K562 (cell line): ENCODE data around the gene HAPLN3. TPM values are rescaled to one million over a fixed set of nuclear protein-coding genes. Genes with fewer than 3 reads are reported as not detected.
A peak's percentile ranks its signal among the peaks of the same experiment; 100 is the strongest.

Experiments used
- DDX20 ChIP-seq: fragments of 450-650 bp; IDR thresholded peaks from 2 replicates; pipeline ENCODE4 v1.6.1; 2016; ENCODE audit warnings: missing genetic modification characterization, low read depth, mild to moderate bottlenecking, missing compliant biosample characterization, moderate library complexity
- FOXP1 ChIP-seq: sonication (generic); formaldehyde crosslinking; IDR thresholded peaks from 2 replicates; pipeline ENCODE4 v1.8.0; 2022; ENCODE audit warnings: mild to moderate bottlenecking, missing genetic modification reagents
- NR2C1 ChIP-seq, 2 experiments: fragments of 450-650 bp; IDR thresholded peaks; 2 replicates each; pipeline ENCODE4 v1.6.1; 2017; ENCODE audit warnings: mild to moderate bottlenecking in 2 of 2, antibody characterized with exemption in 1 of 2, inconsistent platforms in 1 of 2, missing compliant biosample characterization in 1 of 2, missing genetic modification characterization in 1 of 2
- PHB ChIP-seq: fragments of 250-450 bp; sonication (Bioruptor Pico); IDR thresholded peaks from 2 replicates; pipeline ENCODE4 v1.5.0; 2021
- RFX5 ChIP-seq: IDR thresholded peaks from 2 replicates; pipeline ENCODE4 v1.6.1; 2011; ENCODE audit warnings: low read depth, mild to moderate bottlenecking, improper control_type of control experiment, low read length
- RHOXF2B ChIP-seq: fragments of 250-450 bp; sonication (Bioruptor Pico); conservative IDR thresholded peaks from 2 replicates; pipeline ENCODE4 v1.5.1; 2021
- SFPQ ChIP-seq: fragments of 200-400 bp; formaldehyde crosslinking; IDR thresholded peaks from 2 replicates; pipeline ENCODE4 v1.6.1; 2017; ENCODE audit warnings: mild to moderate bottlenecking, low read depth, low read length, moderate library complexity
- TAF1 ChIP-seq: IDR thresholded peaks from 2 replicates; pipeline ENCODE4 v1.6.1; 2011; ENCODE audit warnings: mild to moderate bottlenecking, low read length, moderate library complexity; ENCODE audit not compliant: insufficient read depth, control insufficient read depth, severe bottlenecking; ENCODE audit errors: extremely low read depth
- TARDBP ChIP-seq: fragments of 450-650 bp; IDR thresholded peaks from 2 replicates; pipeline ENCODE4 v1.6.1; 2016
- ZBTB43 ChIP-seq: sonication (generic); formaldehyde crosslinking; IDR thresholded peaks from 2 replicates; pipeline ENCODE4 v1.8.0; 2023; ENCODE audit warnings: mild to moderate bottlenecking, missing genetic modification reagents
- ZBTB7A ChIP-seq: IDR thresholded peaks from 2 replicates; pipeline ENCODE4 v1.6.1; 2011; ENCODE audit warnings: low read depth, mild to moderate bottlenecking, low read length, moderate library complexity, borderline replicate concordance; ENCODE audit not compliant: control insufficient read depth
- ZFP36 ChIP-seq: fragments of 150-350 bp; IDR thresholded peaks from 2 replicates; pipeline ENCODE4 v1.6.1; 2018; ENCODE audit warnings: low read length, low read depth; ENCODE audit not compliant: partially characterized antibody
- ZNF41 ChIP-seq: fragments of 250-450 bp; sonication (Bioruptor Pico); conservative IDR thresholded peaks from 2 replicates; pipeline ENCODE4 v1.4.0; 2020; ENCODE audit warnings: mild to moderate bottlenecking
- polyA plus RNA-seq, 8 experiments: library from polyadenylated mRNA; depleted of rRNA in 4 of 8; stranded (reverse) in 5 of 8; unstranded in 3 of 8; fragments of >200 nt; fragmentation: Nextera tagmentation in 2 of 8; fragmentation: Illumina TruSeq in 1 of 8; extraction: Ambion mirVana in 2 of 8; extraction: Trizol in 1 of 8; gene quantifications; 2 replicates each; pipeline versions ENCODE4 v1.2.1 to v1.2.3, GENCODE V29; 2011 to 2014; ENCODE audit warnings: inconsistent platforms in 1 of 8, missing spikeins in 1 of 8
- total RNA-seq, 7 experiments: library from RNA; depleted of rRNA in 6 of 7; stranded (reverse); fragments of >200 nt in 6 of 7; fragmentation: Illumina TruSeq in 2 of 7; extraction: Trizol in 2 of 7; gene quantifications; 2 replicates each; pipeline versions ENCODE4 v1.2.1 to v1.2.3, GENCODE V29; 2011 to 2021; ENCODE audit warnings: low replicate concordance in 1 of 7
- TF ChIP-seq, protein P1 (sequence below): fragments of 200-800 bp; sonication (Bioruptor generic); IDR thresholded peaks from 2 replicates; pipeline ENCODE4 v1.6.1; 2017; ENCODE audit warnings: missing genetic modification characterization, missing compliant biosample characterization
- TF ChIP-seq, protein P2 (sequence below): fragments of 450-650 bp; formaldehyde crosslinking; IDR thresholded peaks from 2 replicates; pipeline ENCODE4 v1.4.0; 2022; ENCODE audit warnings: missing genetic modification characterization
- TF ChIP-seq, protein P3 (sequence below): IDR thresholded peaks from 2 replicates; pipeline ENCODE4 v1.6.1; 2011; ENCODE audit warnings: borderline replicate concordance, low read depth, mild to moderate bottlenecking, moderate library complexity, low read length; ENCODE audit not compliant: insufficient read depth, poor library complexity, severe bottlenecking

HAPLN3 gene
- total and polyA plus RNA-seq, 9 of the 15 experiments (the other 6 are each of a cell fraction or from before 2014, with no cell fraction given): 0.04 to 2.4 (median 0.65) TPM

- TF ChIP-seq SFPQ: no peak
- no peak for TF ChIP-seq ZFP36
- TF ChIP-seq ZBTB43 (CRISPR knock-in tag): no peak
- TF ChIP-seq, protein P1, sequence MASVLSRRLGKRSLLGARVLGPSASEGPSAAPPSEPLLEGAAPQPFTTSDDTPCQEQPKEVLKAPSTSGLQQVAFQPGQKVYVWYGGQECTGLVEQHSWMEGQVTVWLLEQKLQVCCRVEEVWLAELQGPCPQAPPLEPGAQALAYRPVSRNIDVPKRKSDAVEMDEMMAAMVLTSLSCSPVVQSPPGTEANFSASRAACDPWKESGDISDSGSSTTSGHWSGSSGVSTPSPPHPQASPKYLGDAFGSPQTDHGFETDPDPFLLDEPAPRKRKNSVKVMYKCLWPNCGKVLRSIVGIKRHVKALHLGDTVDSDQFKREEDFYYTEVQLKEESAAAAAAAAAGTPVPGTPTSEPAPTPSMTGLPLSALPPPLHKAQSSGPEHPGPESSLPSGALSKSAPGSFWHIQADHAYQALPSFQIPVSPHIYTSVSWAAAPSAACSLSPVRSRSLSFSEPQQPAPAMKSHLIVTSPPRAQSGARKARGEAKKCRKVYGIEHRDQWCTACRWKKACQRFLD: peak; percentile 42; the same call in 1 of the 2 replicates
- TF ChIP-seq RHOXF2B: no peak
- TF ChIP-seq, protein P2, sequence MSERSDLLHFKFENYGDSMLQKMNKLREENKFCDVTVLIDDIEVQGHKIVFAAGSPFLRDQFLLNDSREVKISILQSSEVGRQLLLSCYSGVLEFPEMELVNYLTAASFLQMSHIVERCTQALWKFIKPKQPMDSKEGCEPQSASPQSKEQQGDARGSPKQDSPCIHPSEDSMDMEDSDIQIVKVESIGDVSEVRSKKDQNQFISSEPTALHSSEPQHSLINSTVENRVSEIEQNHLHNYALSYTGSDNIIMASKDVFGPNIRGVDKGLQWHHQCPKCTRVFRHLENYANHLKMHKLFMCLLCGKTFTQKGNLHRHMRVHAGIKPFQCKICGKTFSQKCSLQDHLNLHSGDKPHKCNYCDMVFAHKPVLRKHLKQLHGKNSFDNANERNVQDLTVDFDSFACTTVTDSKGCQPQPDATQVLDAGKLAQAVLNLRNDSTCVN (CRISPR knock-in tag): peak; percentile 92
- TF ChIP-seq ZBTB7A: 0 out of 2 replicates have a peak, but pooled peaks have one; percentile 41
- TF ChIP-seq TARDBP: 0 out of 2 replicates have a peak, but pooled peaks have one; percentile 53
- no peak for TF ChIP-seq RFX5
- no peak; the same call in 1 of the 2 replicates for TF ChIP-seq DDX20 (tag)
- no peak for TF ChIP-seq NR2C1 (IDR thresholded peaks at IDR 0.05)
- peak; percentile 61 for TF ChIP-seq NR2C1 (tag; IDR thresholded peaks at IDR 0.05)
- TF ChIP-seq FOXP1 (CRISPR knock-in tag): peak; percentile 98
- TF ChIP-seq, protein P3, sequence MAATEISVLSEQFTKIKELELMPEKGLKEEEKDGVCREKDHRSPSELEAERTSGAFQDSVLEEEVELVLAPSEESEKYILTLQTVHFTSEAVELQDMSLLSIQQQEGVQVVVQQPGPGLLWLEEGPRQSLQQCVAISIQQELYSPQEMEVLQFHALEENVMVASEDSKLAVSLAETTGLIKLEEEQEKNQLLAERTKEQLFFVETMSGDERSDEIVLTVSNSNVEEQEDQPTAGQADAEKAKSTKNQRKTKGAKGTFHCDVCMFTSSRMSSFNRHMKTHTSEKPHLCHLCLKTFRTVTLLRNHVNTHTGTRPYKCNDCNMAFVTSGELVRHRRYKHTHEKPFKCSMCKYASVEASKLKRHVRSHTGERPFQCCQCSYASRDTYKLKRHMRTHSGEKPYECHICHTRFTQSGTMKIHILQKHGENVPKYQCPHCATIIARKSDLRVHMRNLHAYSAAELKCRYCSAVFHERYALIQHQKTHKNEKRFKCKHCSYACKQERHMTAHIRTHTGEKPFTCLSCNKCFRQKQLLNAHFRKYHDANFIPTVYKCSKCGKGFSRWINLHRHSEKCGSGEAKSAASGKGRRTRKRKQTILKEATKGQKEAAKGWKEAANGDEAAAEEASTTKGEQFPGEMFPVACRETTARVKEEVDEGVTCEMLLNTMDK: peak; percentile 75
- TF ChIP-seq PHB (CRISPR knock-in tag): no peak
- peak; percentile 50 for TF ChIP-seq TAF1
- no peak for TF ChIP-seq ZNF41 (CRISPR knock-in tag)
These were observed 43.6 kb upstream of the HAPLN3 start (continued) for GRCh38 chr15:88938802-88939485.
